IMR-90 (cell line): ENCODE results near the gene USH2A. TPM values are rescaled to one million over a fixed set of nuclear protein-coding genes. Genes with fewer than 3 reads are reported as not detected.

ENCODE experiments used
- ATAC-seq: fragments of 200-7000 bp; cut with Tn5 transposase; 2 replicates; pipeline ENCODE4 v1.9.1; 2020; ENCODE audit warnings: low read depth, mild to moderate bottlenecking, moderate library complexity
- BruUV-seq: library from RNA; stranded (reverse); fragments of 400-500 nt; replicated peaks from 2 replicates; lab custom pipeline; 2021; lab: Mats Ljungman, UMichigan
- CTCF ChIA-PET: fragments of 300-600 bp; formaldehyde crosslinking; extraction: SDS; loops from one replicate; lab custom pipeline; 2021; ENCODE audit warnings: antibody characterized with exemption; lab: Yijun Ruan, JAX
- POLR2A ChIA-PET: fragments of 300-600 bp; sonication (Branson Sonifier 250); formaldehyde crosslinking; loops from one replicate; lab custom pipeline; 2022; ENCODE audit warnings: antibody characterized with exemption; ENCODE audit not compliant: unreplicated experiment; lab: Charles Lee
- DNase-seq: peaks from one replicate; pipeline ENCODE4 v3.0.0; 2013
- H2AFZ ChIP-seq: replicated peaks from 2 replicates; pipeline ENCODE3; 2013; ENCODE audit warnings: low read length, mild to moderate bottlenecking; ENCODE audit not compliant: poor library complexity
- H2AK5ac ChIP-seq: 2 replicates; pipeline ENCODE4 v1.6.1; 2013; ENCODE audit warnings: low read depth, low read length, inconsistent platforms
- H2AK9ac ChIP-seq: replicated peaks from 2 replicates; pipeline ENCODE3; 2013; ENCODE audit warnings: mild to moderate bottlenecking, low read depth, low read length, moderate library complexity; ENCODE audit not compliant: poor library complexity
- H2BK120ac ChIP-seq: 2 replicates; pipeline ENCODE4 v1.6.1; 2013; ENCODE audit warnings: low read depth, low read length, inconsistent platforms
- H2BK15ac ChIP-seq: 3 replicates; pipeline ENCODE4 v1.6.1; 2013; ENCODE audit warnings: low read depth, low read length, inconsistent platforms
- H2BK20ac ChIP-seq: 2 replicates; pipeline ENCODE4 v1.6.1; 2013; ENCODE audit warnings: low read depth, mild to moderate bottlenecking, inconsistent platforms, low read length, moderate library complexity
- H2BK5ac ChIP-seq: 2 replicates; pipeline ENCODE4 v1.6.1; 2013; ENCODE audit warnings: mild to moderate bottlenecking, low read depth, low read length, inconsistent platforms; ENCODE audit not compliant: poor library complexity, severe bottlenecking
- H3K14ac ChIP-seq: replicated peaks from 2 replicates; pipeline ENCODE4 v1.6.1; 2013; ENCODE audit warnings: low read depth, low read length, inconsistent platforms
- H3K18ac ChIP-seq: 2 replicates; pipeline ENCODE4 v1.6.1; 2013; ENCODE audit warnings: low read depth, low read length, control low read depth
- H3K23ac ChIP-seq: 2 replicates; pipeline ENCODE4 v1.6.1; 2013; ENCODE audit warnings: low read depth, low read length, inconsistent platforms
- H3K27ac ChIP-seq: 2 replicates; pipeline ENCODE4 v1.5.1; 2013; ENCODE audit warnings: mild to moderate bottlenecking, control low read depth, low read length; ENCODE audit not compliant: insufficient read depth
- H3K27me3 ChIP-seq: 2 replicates; pipeline ENCODE4 v1.6.1; 2013; ENCODE audit warnings: low read length; ENCODE audit not compliant: control insufficient read depth, insufficient read depth
- H3K36me3 ChIP-seq: 2 replicates; pipeline ENCODE4 v1.6.1; 2013; ENCODE audit warnings: low read length, mixed read lengths; ENCODE audit not compliant: control insufficient read depth, insufficient read depth
- H3K4ac ChIP-seq: 2 replicates; pipeline ENCODE4 v1.6.1; 2013; ENCODE audit warnings: low read depth, low read length, inconsistent platforms
- H3K4me1 ChIP-seq: 2 replicates; pipeline ENCODE4 v1.6.1; 2013; ENCODE audit warnings: low read length, mixed read lengths; ENCODE audit not compliant: control insufficient read depth, insufficient read depth
- H3K4me2 ChIP-seq: 2 replicates; pipeline ENCODE4 v1.6.1; 2013; ENCODE audit warnings: low read depth, mild to moderate bottlenecking, control low read depth, low read length, moderate library complexity
- H3K4me3 ChIP-seq: 2 replicates; pipeline ENCODE4 v1.5.1; 2013; ENCODE audit warnings: low read depth, mild to moderate bottlenecking, control low read depth, low read length, moderate library complexity; ENCODE audit not compliant: insufficient read depth
- H3K56ac ChIP-seq: 2 replicates; pipeline ENCODE4 v1.6.1; 2013; ENCODE audit warnings: low read length, inconsistent platforms; ENCODE audit not compliant: insufficient read depth; ENCODE audit errors: extremely low read depth
- H3K79me1 ChIP-seq, 2 experiments: 2 replicates each; pipeline ENCODE4 v1.6.1; 2013; ENCODE audit warnings: low read length in 2 of 2, inconsistent platforms in 1 of 2, low read depth in 1 of 2
- H3K9ac ChIP-seq: 2 replicates; pipeline ENCODE4 v1.6.1; 2013; ENCODE audit warnings: low read depth, low read length, control low read depth
- H3K9me1 ChIP-seq: 2 replicates; pipeline ENCODE4 v1.6.1; 2013; ENCODE audit warnings: low read length, inconsistent platforms; ENCODE audit not compliant: insufficient read depth
- H3K9me3 ChIP-seq: 2 replicates; pipeline ENCODE4 v1.6.1; 2013; ENCODE audit warnings: low read length; ENCODE audit not compliant: control insufficient read depth, insufficient read depth
- H4K20me1 ChIP-seq: 2 replicates; pipeline ENCODE4 v1.6.1; 2013; ENCODE audit warnings: low read length, inconsistent platforms; ENCODE audit not compliant: insufficient read depth
- H4K5ac ChIP-seq: 2 replicates; pipeline ENCODE4 v1.6.1; 2013; ENCODE audit warnings: mild to moderate bottlenecking, low read depth, low read length, control low read depth
- H4K8ac ChIP-seq, 2 experiments: 2 replicates each; pipeline ENCODE4 v1.6.1; 2013; ENCODE audit warnings: low read depth in 2 of 2, low read length in 2 of 2, control low read depth in 1 of 2, inconsistent platforms in 1 of 2
- H4K91ac ChIP-seq: 2 replicates; pipeline ENCODE4 v1.6.1; 2013; ENCODE audit warnings: low read depth, low read length, inconsistent platforms; ENCODE audit not compliant: insufficient read depth
- SMC3 ChIP-seq: fragments of 150-350 bp; IDR thresholded peaks from 2 replicates; pipeline ENCODE4 v1.6.1; 2016; ENCODE audit warnings: low read depth, mild to moderate bottlenecking, antibody characterized with exemption, low read length, moderate library complexity
- WGBS, 2 experiments: methylation state at CpG; one replicate each; pipeline versions ENCODE4 v1.1.5 to v1.1.7; 2013; ENCODE audit warnings: missing lambda C conversion rate in 2 of 2; ENCODE audit not compliant: insufficient read length in 1 of 2; ENCODE audit errors: extremely low coverage in 2 of 2; 5-methylcytosine and 5-hydroxymethylcytosine counted together
- dilution Hi-C: fragments of 300-500 bp; cut with HindIII; formaldehyde crosslinking; loops from one replicate; pipeline ENCODE4 v1.14.3; 2018; ENCODE audit warnings: low sequenced_read_pairs; ENCODE audit not compliant: unreplicated experiment
- in situ Hi-C: fragments of 300-500 bp; cut with MboI; formaldehyde crosslinking; loops from 3 replicates; pipeline ENCODE4 v1.14.3; 2019; ENCODE audit warnings: low sequenced_read_pairs, inconsistent platforms, mixed read lengths
- intact Hi-C: fragments of 100-400 bp; cut with micrococcal nuclease; formaldehyde crosslinking; loops from 2 replicates; pipeline ENCODE4 v1.10.0; 2022
- polyA plus RNA-seq, 3 experiments: library from polyadenylated mRNA; depleted of rRNA; stranded (reverse); fragments of >200 nt; gene quantifications; 2 replicates each; pipeline ENCODE4 v1.2.3, GENCODE V29; 2012; ENCODE audit warnings: low replicate concordance in 1 of 3
- total RNA-seq: library from RNA; depleted of rRNA; stranded (reverse); fragments of >200 nt; gene quantifications from 2 replicates; pipeline ENCODE4 v1.2.3, GENCODE V29; 2012

USH2A gene
- total and polyA plus RNA-seq, 2 of the 4 experiments (the other 2 are of a cell fraction), result under 0.01 to 0.02 TPM

- Histone ChIP-seq H3K4me1 (no peaks in the 10 kb centered on the region), H3K9ac (no peak overlapping the region), H4K5ac (no peak overlapping the region), H3K14ac (no peak overlapping the region), H3K56ac (no peak overlapping the region), H3K79me1 (no peaks in the 10 kb centered on the region), H3K4me3 (no peak overlapping the region), H4K20me1 (no peaks in the 10 kb centered on the region), H3K18ac (no peak overlapping the region), H2AK9ac (no peak overlapping the region), H2AFZ (no peak overlapping the region), H2BK120ac (no peak overlapping the region), H3K9me1 (0 out of 2 replicates have a peak, but pooled peaks cover 3% of the 10 kb centered on the region), H3K27ac (no peak overlapping the region), H3K4me2 (no peak overlapping the region), H2BK15ac (no peak overlapping the region), H3K23ac (no peak overlapping the region), H3K4ac (no peak overlapping the region), H2AK5ac (no peak overlapping the region), H2BK20ac (no peak overlapping the region), H3K9me3 (no peaks in the 10 kb centered on the region), H2BK5ac (no peak overlapping the region), H3K36me3 (no peaks in the 10 kb centered on the region), H4K8ac (no peak overlapping the region), H4K91ac (no peak overlapping the region), H3K27me3 (no peaks in the 10 kb centered on the region)
- dilution Hi-C loops (no loop called here), in situ Hi-C loops (no loop called here), intact Hi-C loops (no loop called here)
- no peak for DNase-seq
- POLR2A ChIA-PET, result no interaction called here
- WGBS, 2 experiments, result 100% methylated on average over 1 of the region's 3 CpGs; no CpG with 5 or more reads in 1 of the 2 experiments
- BruUV-seq, result no TSS peak
- CTCF ChIA-PET, result no interaction called here
- no peak for ATAC-seq
- no peak for TF ChIP-seq SMC3
These were observed 744.0 kb downstream of the USH2A start for GRCh38 chr1:215679231-215679630.
